ENCODE results near the gene PPM1M.

The PPM1M gene

DNA sequence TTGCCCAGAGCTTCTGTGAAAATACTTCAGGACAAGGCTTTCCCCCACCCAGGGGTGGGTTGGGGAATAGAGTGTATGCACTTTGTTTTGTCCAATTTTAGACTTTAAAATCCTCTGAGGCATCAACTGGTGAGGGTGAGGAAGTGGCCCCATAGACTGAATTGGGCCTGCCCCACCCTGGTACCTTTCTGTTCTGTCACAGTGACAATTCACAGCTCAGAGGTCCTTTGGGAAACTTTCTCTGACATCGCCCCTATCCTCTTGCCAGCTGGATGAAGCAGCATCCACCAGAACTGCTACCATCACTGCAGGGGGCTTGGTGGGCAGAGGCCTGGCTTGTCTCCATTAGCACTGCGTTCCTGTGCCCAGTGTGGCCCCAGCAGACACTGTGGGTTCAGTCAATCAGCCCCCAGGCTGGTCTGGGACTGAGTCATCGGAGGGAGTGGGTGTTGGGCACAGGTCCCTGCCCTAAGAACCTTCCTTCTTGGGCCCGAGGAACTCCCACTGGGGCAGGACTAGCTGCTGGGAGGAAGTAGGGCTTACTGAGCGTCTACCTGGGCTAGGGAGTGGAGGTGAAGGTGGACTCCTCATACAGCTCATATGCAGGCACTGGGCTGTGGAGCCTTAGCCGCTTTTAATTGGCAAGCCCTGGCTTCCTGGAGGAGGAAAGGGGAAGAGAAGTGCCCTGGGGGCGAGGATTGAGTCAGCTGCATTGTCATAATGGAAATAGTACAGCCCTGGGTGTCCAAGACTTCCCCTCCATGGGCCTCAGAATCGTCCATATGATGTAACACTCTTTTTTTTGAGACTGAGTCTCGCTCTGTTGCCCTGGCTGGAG, 1.5 kb upstream of the PPM1M start:
- in situ Hi-C loops (cut with MboI; ENCODE audit: low sequenced_read_pairs), result loop anchor here (25.0 kb wide), 1 partner anchor 93 kb away; no protein-coding TSS in a partner anchor

DNA sequence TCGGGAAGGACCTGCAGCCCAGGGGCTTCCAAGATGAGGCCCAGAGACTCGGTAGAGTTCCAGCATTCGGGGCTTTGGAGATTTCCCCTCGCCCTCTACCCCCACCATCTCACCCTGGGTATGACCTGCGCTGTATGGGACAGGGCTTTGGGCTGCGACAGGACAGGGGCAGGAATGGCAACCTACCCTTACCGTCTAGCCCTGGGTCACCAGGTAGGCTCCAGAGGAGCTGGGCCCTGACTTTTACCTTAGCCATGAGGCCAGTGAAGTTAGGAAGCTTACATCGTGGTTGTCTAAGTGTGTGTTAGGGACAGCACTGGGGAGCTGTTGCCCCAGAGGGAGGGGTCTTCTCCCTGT, 683 bp downstream of the PPM1M start:
- in situ Hi-C loops (cut with MboI; ENCODE audit: low sequenced_read_pairs), result loop anchor here (25.0 kb wide), 1 partner anchor 91 kb away; no protein-coding TSS in a partner anchor

DNA sequence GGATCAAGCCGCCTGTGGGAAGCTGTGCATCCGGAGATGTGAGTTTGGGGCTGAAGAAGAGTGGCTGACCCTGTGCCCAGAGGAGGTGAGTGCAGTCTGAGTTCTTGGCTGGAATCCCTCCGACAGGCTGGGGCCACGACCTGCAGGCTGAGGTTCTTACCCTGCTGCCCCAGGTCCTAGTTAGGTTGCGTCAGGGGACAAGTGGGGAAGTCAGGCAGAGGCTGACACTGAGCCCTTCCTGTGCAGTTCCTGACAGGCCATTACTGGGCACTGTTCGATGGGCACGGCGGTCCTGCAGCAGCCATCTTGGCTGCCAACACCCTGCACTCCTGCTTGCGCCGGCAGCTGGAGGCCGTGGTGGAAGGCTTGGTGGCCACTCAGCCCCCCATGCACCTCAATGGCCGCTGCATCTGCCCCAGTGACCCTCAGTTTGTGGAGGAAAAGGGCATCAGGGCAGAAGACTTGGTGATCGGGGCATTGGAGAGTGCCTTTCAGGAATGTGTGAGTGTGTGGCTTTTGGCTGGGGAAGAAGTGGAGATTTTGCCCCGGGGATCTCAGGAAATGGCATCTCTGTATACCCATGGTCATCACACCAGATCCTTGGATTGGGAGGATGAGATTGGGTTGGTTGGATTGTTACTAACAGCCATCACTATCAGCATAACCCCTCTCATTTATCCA, 1.3 kb downstream of the PPM1M start:
- in situ Hi-C loops (cut with MboI; ENCODE audit: low sequenced_read_pairs), result loop anchor here (25.0 kb wide), 1 partner anchor 90 kb away; no protein-coding TSS in a partner anchor

DNA sequence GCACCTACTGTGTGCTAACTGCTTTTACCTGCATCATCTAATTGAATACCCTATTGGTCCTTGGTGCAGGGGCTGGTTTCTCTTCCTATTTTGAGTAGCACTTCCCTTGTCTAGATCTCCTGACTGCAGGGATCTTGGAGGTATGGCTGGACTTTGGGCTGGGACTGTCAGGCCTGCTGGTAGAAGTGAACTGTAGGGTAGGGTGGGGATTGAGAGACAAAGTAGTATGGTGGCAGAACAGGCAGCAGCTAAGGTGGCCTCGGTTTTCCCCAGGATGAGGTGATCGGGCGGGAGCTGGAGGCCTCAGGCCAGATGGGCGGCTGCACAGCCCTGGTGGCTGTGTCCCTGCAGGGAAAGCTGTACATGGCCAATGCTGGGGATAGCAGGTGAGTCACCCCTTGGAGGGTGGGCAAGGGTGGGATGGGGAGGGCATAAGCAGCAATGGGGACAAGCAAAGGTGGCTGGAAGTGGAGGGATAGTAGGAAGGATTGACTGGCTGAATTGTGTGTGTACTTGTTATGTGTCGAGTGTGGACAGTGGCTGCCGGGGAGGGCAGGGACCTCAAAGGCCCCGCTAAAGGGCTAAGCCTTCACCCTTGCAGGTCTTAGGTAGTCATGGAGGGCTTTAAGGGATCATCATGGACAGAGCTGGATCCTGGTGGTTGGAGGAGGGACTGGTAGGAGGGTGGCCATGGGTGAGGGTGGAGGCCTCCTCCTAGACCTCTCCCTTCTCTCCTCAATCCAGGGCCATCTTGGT, 2.0 kb downstream of the PPM1M start:
- in situ Hi-C loops (cut with MboI; ENCODE audit: low sequenced_read_pairs), result loop anchor here (25.0 kb wide), 1 partner anchor 90 kb away; no protein-coding TSS in a partner anchor

DNA sequence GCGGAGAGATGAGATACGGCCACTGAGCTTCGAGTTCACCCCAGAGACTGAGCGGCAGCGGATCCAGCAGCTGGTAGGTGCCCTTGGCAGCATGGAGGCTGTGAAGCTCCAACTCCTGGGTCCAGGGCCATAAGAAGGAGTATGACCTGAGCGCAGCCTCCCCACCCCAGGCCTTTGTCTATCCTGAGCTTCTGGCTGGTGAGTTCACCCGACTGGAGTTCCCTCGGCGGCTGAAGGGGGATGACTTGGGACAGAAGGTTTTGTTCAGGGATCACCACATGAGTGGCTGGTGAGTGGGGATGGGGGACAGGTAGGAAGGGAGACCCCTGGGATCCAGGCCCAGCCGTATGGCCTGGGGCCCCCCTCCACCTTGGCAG, 2.6 kb downstream of the PPM1M start:
- in situ Hi-C loops (cut with MboI; ENCODE audit: low sequenced_read_pairs), result loop anchor here (25.0 kb wide), 1 partner anchor 89 kb away; no protein-coding TSS in a partner anchor

DNA sequence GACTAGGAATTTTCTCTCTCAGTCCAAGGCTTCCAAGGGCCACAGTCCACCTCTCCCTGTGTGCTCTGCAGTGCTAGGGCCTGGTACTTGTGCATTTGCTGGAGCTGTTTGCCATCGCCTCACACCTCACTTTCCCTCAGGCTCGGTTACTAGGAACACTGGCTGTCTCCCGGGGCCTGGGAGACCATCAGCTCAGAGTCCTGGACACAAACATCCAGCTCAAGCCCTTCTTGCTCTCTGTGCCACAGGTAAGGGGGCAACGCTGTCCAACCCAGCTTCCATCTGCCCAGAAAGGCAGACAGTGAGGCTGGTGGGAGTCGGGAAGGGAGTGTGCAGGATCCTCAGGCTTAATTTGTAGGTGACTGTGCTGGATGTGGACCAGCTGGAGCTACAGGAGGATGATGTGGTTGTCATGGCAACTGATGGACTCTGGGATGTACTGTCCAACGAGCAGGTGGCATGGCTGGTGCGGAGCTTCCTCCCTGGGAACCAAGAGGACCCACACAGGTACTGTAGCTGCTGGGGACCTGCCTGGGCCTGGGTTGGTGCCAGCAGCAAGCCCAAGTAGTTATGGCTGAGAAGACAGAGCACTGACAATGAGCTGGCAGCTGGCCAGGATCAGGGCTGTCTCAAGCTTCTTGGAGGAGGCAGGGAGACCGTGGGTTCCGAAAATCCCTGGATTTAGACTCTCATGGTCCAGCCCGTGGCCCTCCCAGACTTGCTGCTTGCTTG, 3.4 kb downstream of the PPM1M start:
- in situ Hi-C loops (cut with MboI; ENCODE audit: low sequenced_read_pairs), result loop anchor here (25.0 kb wide), 1 partner anchor 88 kb away; no protein-coding TSS in a partner anchor

DNA sequence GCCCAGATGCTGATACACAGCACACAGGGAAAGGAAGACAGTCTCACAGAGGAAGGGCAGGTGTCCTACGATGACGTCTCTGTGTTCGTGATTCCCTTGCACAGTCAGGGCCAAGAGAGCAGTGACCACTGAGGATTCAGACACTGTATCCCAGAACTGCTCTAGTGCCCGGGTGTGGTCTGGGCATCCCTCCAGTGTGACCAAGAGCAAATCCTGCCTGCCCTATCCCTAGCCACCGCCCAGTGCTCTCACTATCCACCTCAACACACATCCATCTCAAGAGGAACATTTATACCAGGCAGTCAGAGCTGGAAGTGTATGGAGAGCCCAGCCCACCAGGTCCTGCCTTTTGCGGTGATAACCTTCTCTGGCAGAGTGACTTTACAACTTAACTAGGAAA, 4.1 kb downstream of the PPM1M start:
- in situ Hi-C loops (cut with MboI; ENCODE audit: low sequenced_read_pairs), result loop anchor here (25.0 kb wide), 1 partner anchor 88 kb away; no protein-coding TSS in a partner anchor

DNA sequence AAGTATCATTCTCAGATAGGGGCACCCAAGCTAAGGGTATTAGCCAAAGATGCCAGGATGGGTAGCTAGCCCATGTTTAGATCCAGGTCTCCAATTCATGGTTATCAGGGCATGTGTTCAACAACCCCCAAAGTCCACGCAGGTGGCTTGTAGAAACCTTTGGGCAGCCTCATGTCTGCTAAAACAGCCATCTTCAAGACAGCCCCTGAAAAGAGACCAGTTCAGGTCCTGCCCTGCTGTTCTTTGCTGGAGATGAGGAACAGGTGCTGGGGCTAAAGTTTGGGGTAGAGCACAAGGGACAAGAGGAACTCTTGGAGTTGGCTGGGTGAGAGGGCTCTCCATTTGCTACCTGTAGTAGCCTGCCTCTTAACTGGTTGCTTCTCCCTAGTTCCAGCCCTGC, 4.6 kb downstream of the PPM1M start:
- in situ Hi-C loops (cut with MboI; ENCODE audit: low sequenced_read_pairs), result no loop called here

DNA sequence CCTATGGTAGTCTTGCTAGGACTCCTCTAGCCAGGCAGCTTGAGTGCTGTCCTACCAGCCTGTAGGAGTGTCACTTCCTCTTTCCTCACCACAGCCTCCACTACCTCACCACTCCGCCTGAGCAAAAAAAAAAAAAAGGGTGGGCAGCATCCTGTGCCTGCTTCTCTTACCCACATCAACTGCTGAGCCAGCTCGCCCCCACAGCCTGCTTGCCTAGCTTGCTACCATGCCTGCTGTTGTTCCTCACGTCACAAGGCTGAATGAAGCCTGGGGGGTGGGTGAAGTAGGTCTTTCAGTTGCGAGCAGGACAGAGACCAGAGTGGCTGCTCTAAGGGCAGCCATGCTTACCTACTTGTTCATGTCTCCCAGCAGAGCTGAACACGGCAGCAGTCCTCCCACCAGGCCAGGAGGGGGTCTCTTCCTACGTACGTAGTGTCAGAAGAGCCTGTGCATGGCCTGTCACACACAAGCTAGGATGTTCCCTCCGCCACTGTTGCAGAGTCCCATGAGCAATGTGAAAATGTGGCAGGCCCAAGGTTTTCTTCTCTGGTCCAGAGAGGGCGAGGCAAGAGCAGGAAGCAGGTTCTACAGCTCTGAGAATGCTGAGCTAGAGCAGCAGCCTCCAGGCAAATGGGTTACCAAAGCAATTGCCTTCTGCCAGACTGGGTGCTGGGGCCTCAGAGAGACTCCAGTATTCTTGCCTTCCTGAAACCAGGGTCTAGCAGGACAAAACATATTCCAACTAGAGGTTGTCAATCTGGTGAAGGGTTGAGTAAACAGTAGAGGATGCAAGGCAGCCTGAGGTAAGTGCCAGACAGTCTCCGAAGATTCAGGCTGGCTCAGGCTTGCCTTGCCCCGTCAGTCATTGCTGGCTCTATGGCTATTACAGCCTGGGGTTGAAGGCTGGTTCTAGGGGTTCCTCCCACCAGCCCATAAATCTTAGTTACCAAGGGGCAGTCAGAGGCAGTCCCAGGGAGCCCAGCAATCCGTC, 8.1 kb downstream of the PPM1M start:
- in situ Hi-C loops (cut with MboI; ENCODE audit: low sequenced_read_pairs), result no loop called here

DNA sequence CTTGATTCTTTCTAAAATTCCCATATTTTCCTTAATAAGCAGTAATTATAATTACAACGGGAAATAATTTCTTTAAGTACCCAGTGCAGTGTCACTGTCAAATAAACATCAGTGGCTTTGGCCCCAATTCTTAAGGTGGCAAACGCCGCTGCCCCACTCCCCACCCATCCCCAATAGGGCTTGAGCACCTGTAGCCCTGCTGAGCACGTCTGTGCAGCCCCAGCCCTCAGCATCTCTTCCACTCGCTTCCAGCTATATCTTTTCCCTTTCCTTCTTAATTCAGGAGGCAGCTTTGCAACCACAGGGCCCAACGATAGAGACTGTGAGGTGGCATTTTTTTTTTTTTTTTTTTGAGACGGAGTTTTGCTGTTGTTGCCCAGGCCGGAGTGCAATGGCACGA, 9.0 kb downstream of the PPM1M start:
- in situ Hi-C loops (cut with MboI; ENCODE audit: low sequenced_read_pairs), result no loop called here

DNA sequence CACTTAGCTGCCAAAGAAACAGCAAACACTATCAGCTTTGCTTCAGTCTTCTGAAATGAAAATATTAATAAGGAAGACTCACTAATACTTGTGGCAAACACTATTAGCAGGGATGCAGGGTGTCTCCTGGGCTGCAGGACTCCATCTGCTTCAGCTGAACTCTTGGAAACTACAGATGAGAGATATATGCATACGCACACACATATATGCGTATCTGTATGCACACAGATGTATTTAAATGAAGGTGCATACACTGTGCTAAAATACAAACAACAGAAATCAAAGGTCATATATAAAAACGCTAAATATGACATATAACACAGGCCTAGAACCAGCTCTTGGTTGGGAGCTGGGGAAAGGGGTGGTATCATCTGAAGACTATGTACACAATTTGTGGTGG, 10.6 kb downstream of the PPM1M start:
- in situ Hi-C loops (cut with MboI; ENCODE audit: low sequenced_read_pairs), result no loop called here

DNA sequence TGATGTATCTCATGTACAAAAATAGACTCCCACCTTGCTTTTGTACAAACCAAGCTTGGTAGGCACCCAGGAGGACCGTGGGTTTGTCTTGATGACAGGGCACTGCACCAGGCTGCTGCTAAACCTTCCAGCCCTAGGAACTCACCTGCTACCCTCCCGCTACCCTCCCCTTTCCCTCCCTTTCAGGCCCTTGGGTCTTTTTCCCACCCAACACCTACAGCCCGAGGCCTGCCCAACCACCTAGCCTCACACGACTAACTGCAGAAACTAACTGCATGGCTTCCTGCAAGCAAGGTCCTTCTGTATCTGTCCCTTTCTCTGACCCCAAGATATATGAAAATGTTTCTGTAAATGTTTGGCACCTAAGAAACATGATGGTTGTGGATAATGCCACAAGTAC, 11.1 kb downstream of the PPM1M start:
- in situ Hi-C loops (cut with MboI; ENCODE audit: low sequenced_read_pairs), result no loop called here

DNA sequence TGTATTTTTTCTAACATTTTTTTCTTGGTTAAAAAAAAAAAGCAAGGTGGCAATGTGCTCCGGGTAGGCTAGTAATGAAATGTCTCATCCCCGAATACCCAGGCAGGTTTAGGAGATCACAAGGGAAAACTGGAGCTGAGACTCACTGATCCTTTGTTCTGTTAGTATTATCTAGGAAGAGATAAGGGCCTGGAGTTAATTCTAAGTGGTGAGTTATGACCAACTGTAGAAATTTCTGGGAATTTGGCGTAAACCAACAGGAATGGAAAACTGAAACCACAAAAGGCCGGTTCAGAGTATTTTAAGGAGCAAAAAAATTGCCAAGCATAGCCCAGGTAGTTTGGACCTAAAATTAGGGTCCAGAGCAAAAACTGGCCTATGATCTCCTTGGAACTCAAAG, 12.4 kb downstream of the PPM1M start:
- in situ Hi-C loops (cut with MboI; ENCODE audit: low sequenced_read_pairs), result no loop called here

DNA sequence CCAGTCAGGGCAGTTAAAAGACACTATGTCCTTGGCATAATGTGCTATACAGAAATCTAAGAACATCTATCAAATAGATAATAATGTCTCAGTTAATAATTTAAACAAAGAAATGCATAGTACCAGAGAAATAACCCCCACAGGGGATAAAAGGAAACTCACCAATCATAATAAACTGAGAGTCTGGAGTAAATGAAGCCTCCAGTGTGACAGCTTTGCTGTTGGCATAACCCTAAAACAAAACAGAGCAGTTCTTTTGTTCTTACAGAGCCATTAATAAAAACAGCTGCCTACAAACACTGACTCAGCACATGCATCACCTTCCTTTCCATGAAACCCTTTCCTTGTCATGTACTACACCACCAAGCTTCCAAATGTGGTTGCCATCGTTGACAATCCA, 13.5 kb downstream of the PPM1M start:
- in situ Hi-C loops (cut with MboI; ENCODE audit: low sequenced_read_pairs), result no loop called here

DNA sequence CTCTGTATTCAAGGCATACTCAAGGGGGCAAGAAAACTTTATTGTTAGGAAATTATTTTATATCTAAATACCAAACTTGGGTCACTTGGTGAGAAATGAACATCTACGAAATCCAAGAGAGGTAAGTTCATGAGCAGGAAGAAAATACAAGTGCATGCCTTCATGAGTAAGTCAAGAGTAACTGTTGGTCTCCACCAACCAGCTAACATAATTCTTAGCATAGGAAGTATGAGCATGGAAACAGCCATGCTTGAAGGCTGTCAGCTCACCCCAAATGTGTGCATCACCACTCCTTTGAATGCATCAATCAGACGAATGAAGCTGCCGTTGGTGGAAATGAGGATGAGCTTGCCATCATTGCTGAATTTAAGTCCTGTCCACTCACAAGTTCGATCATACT, 13.9 kb downstream of the PPM1M start:
- in situ Hi-C loops (cut with MboI; ENCODE audit: low sequenced_read_pairs), result no loop called here

DNA sequence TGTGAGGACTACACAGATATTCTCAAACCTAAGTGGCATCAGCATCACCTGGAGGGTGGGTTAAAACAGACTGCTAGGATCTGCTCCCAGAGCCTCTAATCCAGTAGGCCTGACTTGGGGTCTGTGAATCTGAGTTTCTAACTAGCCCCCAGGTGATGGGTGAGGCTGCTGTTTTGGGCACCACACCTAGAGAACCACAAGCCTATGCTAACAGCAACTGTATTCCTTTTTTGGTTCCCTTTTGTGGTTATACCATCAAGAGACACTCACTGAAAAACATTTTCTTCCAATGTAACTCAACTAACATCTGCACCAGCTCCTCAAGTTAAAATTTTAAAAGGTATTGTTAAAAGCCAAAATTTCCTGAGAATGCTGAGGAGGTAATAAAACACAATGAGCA, 16.9 kb downstream of the PPM1M start:
- in situ Hi-C loops (cut with MboI; ENCODE audit: low sequenced_read_pairs), result no loop called here

DNA sequence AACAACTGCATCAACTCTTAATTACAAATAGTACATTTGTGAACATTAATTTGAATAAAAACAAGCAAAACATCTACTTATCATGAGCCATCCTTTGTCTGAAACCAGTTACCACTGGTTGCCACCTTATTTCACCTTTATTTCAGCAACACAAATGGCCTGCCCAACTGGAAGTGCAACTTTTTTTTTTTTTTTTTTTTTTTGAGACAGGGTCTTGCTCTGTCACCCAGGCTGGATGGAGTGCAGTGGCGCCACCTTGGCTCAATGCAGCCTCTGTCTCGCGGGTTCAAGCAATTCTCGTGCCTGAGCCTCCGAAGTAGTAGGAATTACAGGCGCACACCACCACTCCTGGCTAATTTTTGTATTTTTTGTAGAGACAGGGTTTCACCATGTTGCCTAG, 19.8 kb downstream of the PPM1M start:
- in situ Hi-C loops (cut with MboI; ENCODE audit: low sequenced_read_pairs), result no loop called here

DNA sequence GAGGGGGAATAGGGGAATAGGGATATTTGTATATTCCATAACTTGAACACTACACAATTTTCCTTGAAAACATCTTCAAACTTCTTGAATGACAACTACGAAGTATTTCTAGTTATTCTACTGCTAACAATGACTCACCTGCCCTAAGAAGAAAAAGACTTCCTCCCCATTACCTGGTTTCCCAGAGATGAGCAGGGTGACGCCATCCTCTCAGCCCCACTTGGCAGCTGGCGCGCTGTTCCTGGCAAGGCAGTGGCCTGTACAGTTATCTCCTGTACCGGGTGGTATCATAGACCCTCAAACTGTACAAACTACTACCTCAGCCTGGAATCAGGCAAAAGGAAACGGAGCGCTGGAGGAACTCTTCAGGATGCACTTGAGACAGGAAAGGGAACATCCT, 22.5 kb downstream of the PPM1M start:
- in situ Hi-C loops (cut with MboI; ENCODE audit: low sequenced_read_pairs), result no loop called here

DNA sequence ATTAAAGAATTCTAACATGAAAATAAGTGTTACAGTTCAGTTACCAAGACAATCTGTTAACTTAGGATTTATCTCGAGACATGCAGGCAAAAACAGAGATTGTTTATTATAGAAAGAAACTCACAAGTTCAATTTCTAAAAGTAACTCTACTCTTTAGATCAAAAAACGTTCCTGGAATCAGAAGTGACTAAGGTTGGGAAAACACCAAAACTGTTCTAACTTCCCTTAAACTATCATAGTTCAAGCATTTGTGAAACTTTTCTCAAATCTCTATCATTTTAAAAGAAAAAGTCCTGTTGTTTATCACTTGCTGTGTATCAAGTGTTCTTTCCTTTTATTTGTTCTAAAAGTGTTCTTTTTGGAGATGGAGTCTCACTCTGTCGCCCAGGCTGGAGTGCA, 24.2 kb downstream of the PPM1M start:
- in situ Hi-C loops (cut with MboI; ENCODE audit: low sequenced_read_pairs), result no loop called here

All from HL-60/S4 treated with retinoic acid at 250 ng/mL for 4 days and 3 days (cell line).